Measurements from ENCODE around the gene ARHGEF16.

GRCh38 chr1:3479511-3480368 is 25.3 kb downstream of the ARHGEF16 start:
- no peak for TF ChIP-seq POLR2A (IDR thresholded peaks at IDR 0.05)
- TF ChIP-seq POLR2AphosphoS5 (IDR thresholded peaks at IDR 0.05): no peak
